GM23338 (cell line): ENCODE data around the gene DNAH10.

Source experiments
- EZH2phosphoT487 ChIP-seq: fragments of 200-600 bp; sonication (generic); IDR thresholded peaks from one replicate; pipeline ENCODE4 v1.8.1; 2018; ENCODE audit warnings: antibody characterized with exemption; ENCODE audit not compliant: unreplicated experiment
- POLR2AphosphoS5 ChIP-seq: IDR thresholded peaks from 2 replicates; pipeline ENCODE4 v1.6.1; 2016; ENCODE audit warnings: antibody characterized with exemption, low read depth
- ZNF114 ChIP-seq: fragments of 250-450 bp; sonication (Bioruptor Pico); IDR thresholded peaks from 2 replicates; pipeline ENCODE4 v1.5.0; 2020; ENCODE audit warnings: mild to moderate bottlenecking, moderate library complexity
- TF ChIP-seq, protein P1 (sequence below), 2 experiments: fragments of 200-600 bp in 1 of 2; sonication (generic) in 1 of 2; conservative IDR thresholded peaks; 2 replicates each; pipeline versions ENCODE4 v1.5.1 to v1.6.1; 2016 to 2017; ENCODE audit warnings: antibody characterized with exemption in 2 of 2, low read depth in 2 of 2, mild to moderate bottlenecking in 2 of 2, moderate library complexity in 1 of 2
- TF ChIP-seq, protein P2 (sequence below): IDR thresholded peaks from one replicate; pipeline ENCODE4 v1.6.1; 2018; ENCODE audit warnings: antibody characterized with exemption; ENCODE audit not compliant: unreplicated experiment

DNA sequence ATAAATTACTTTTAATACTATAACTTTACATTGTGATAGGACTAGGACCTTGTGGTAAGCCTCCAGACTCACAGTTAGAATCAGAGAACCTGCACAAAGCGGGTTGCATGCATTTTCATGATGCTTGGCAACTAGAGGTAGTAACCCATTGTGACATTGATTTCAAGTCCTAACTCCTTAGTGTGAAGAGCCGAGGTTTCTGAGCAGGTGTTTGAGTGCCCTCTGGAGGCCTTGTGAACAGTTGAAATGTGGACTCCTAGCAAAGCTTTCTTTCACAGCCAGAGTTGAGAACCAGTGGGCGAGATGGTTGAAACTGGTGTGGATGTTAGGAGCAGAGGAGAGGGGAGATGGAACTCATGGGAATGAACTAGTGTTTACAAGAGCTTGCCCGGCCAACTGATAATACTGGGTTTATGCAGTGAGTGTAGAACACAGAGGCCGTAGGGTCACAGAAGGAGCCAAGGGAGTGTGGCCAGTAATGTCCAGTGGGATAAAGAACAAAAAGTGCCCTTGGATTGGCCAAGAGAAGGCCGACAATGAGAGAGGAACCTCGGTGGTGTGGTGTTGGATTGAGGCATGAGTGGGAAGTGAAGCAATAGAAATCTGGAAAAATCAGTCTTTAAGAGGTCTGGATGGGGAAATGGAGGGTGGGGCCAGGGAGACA lies 221.9 kb downstream of the DNAH10 start:
- TF ChIP-seq, protein P1, sequence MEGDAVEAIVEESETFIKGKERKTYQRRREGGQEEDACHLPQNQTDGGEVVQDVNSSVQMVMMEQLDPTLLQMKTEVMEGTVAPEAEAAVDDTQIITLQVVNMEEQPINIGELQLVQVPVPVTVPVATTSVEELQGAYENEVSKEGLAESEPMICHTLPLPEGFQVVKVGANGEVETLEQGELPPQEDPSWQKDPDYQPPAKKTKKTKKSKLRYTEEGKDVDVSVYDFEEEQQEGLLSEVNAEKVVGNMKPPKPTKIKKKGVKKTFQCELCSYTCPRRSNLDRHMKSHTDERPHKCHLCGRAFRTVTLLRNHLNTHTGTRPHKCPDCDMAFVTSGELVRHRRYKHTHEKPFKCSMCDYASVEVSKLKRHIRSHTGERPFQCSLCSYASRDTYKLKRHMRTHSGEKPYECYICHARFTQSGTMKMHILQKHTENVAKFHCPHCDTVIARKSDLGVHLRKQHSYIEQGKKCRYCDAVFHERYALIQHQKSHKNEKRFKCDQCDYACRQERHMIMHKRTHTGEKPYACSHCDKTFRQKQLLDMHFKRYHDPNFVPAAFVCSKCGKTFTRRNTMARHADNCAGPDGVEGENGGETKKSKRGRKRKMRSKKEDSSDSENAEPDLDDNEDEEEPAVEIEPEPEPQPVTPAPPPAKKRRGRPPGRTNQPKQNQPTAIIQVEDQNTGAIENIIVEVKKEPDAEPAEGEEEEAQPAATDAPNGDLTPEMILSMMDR (conservative IDR thresholded peaks at IDR 0.05; ENCODE audit: low read depth in 2 of 2) = peak; percentile 79 to 92
- TF ChIP-seq POLR2AphosphoS5 (no peak), EZH2phosphoT487 (no peak), ZNF114 (no peak)
- TF ChIP-seq, protein P2, sequence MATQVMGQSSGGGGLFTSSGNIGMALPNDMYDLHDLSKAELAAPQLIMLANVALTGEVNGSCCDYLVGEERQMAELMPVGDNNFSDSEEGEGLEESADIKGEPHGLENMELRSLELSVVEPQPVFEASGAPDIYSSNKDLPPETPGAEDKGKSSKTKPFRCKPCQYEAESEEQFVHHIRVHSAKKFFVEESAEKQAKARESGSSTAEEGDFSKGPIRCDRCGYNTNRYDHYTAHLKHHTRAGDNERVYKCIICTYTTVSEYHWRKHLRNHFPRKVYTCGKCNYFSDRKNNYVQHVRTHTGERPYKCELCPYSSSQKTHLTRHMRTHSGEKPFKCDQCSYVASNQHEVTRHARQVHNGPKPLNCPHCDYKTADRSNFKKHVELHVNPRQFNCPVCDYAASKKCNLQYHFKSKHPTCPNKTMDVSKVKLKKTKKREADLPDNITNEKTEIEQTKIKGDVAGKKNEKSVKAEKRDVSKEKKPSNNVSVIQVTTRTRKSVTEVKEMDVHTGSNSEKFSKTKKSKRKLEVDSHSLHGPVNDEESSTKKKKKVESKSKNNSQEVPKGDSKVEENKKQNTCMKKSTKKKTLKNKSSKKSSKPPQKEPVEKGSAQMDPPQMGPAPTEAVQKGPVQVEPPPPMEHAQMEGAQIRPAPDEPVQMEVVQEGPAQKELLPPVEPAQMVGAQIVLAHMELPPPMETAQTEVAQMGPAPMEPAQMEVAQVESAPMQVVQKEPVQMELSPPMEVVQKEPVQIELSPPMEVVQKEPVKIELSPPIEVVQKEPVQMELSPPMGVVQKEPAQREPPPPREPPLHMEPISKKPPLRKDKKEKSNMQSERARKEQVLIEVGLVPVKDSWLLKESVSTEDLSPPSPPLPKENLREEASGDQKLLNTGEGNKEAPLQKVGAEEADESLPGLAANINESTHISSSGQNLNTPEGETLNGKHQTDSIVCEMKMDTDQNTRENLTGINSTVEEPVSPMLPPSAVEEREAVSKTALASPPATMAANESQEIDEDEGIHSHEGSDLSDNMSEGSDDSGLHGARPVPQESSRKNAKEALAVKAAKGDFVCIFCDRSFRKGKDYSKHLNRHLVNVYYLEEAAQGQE = no peak
